Measurements from ENCODE around the gene DXO.

DNA sequence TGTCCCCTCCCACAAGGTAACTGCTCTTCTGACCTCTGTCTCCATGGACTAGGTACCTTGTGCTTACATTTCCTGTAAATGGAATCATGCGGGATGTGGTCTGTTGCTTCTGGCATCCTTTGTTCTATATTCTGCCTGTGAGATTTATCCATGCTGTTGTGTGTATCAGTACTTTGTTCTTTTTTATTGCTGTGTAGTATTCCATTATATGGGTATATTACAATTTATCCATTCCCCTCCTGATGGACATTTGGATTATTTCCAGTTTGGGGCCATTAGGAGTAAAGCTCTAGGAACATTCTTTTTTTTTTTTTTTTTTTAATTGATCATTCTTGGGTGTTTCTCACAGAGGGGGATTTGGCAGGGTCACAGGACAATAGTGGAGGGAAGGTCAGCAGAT is 41.0 kb downstream of the DXO start:
- TF ChIP-seq, protein P1, sequence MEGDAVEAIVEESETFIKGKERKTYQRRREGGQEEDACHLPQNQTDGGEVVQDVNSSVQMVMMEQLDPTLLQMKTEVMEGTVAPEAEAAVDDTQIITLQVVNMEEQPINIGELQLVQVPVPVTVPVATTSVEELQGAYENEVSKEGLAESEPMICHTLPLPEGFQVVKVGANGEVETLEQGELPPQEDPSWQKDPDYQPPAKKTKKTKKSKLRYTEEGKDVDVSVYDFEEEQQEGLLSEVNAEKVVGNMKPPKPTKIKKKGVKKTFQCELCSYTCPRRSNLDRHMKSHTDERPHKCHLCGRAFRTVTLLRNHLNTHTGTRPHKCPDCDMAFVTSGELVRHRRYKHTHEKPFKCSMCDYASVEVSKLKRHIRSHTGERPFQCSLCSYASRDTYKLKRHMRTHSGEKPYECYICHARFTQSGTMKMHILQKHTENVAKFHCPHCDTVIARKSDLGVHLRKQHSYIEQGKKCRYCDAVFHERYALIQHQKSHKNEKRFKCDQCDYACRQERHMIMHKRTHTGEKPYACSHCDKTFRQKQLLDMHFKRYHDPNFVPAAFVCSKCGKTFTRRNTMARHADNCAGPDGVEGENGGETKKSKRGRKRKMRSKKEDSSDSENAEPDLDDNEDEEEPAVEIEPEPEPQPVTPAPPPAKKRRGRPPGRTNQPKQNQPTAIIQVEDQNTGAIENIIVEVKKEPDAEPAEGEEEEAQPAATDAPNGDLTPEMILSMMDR (IDR thresholded peaks at IDR 0.05): no peak
- TF ChIP-seq POLR2A (IDR thresholded peaks at IDR 0.05): no peak

Data from body of pancreas (tissue), 4 donors.